Stimulated activated CD4-positive, alpha-beta T cell treated with anti-CD3 and anti-CD28 coated beads, Interleukin-1b, Interleukin-23, amount 100 ng/mL, for 48 hours (primary cell): ENCODE measurements around the gene COL6A1.
A peak's percentile ranks its signal among the peaks of the same experiment; 100 is the strongest.

Source experiments
- DNase-seq: peaks from one replicate; pipeline ENCODE4 v3.0.0-alpha.2; 2020

COL6A1 gene, protein sequence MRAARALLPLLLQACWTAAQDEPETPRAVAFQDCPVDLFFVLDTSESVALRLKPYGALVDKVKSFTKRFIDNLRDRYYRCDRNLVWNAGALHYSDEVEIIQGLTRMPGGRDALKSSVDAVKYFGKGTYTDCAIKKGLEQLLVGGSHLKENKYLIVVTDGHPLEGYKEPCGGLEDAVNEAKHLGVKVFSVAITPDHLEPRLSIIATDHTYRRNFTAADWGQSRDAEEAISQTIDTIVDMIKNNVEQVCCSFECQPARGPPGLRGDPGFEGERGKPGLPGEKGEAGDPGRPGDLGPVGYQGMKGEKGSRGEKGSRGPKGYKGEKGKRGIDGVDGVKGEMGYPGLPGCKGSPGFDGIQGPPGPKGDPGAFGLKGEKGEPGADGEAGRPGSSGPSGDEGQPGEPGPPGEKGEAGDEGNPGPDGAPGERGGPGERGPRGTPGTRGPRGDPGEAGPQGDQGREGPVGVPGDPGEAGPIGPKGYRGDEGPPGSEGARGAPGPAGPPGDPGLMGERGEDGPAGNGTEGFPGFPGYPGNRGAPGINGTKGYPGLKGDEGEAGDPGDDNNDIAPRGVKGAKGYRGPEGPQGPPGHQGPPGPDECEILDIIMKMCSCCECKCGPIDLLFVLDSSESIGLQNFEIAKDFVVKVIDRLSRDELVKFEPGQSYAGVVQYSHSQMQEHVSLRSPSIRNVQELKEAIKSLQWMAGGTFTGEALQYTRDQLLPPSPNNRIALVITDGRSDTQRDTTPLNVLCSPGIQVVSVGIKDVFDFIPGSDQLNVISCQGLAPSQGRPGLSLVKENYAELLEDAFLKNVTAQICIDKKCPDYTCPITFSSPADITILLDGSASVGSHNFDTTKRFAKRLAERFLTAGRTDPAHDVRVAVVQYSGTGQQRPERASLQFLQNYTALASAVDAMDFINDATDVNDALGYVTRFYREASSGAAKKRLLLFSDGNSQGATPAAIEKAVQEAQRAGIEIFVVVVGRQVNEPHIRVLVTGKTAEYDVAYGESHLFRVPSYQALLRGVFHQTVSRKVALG

DNA sequence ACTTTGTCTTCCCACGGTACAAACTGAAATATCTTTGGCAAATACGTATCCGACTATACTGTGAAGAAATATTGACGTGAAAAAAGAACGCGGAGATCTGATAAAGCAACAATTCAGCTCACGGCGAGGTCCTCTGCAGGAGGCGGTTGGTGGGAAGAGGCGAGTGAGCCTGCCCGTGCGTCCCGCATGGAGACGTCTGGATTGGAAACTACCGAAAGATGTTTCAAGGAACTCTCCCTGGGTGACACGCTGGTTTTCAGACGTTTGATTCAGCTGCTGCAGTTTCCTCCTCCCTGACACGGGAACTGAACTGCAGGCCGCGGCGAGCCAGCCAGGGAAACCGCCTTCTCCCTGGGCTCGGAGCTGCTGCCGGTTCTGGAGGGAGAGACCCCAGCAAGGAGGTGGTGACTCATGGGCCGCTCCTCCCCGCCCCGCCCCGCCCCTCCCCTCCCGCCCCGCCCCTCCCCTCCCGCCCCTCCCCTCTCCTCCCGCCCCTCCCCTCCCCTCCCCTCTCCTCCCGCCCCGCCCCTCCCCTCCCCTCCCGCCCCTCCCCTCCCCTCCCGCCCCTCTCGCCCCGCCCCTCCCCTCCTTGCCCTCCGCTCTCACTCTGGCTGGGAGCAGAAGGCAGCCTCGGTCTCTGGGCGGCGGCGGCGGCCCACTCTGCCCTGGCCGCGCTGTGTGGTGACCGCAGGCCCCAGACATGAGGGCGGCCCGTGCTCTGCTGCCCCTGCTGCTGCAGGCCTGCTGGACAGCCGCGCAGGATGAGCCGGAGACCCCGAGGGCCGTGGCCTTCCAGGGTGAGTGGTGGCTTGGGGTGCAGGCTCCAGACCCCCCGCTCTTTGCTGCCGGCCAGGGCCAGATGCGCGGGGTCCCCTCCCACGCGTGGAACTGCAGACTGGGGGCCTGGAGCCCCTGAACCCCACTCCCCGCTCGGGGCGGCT is at the start of gene COL6A1:
Gene COL6A1, plus strand, starts transcription at position 620 of the 941 bp plus-strand sequence. Its CDS starts 81 bp downstream, at position 701.
- peak; percentile 46 for DNase-seq

DNA sequence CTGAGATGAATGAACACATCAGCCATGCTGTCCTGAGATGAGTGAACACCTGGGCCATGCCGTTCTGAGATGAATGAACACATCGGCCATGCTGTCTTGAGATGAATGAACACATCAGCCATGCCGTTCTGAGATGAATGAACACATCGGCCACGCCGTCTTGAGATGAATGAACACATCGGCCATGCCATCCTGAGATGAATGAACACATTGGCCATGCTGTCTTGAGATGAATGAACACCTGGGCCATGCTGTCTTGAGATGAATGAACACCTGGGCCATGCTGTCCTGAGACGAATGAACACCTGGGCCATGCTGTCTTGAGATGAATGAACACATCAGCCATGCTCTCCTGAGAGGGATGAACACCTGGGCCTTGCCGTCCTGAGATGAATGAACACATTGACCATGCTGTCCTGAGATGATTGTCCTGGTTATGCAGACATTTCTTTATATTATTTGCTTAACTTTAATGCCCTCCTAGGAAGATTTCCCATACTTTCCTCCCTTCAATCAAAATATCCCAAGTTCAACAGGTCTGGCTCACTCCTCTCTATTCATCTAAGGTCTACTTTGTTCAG is 48.6 kb upstream of the COL6A1 start:
- peak; percentile 58 for DNase-seq

DNA sequence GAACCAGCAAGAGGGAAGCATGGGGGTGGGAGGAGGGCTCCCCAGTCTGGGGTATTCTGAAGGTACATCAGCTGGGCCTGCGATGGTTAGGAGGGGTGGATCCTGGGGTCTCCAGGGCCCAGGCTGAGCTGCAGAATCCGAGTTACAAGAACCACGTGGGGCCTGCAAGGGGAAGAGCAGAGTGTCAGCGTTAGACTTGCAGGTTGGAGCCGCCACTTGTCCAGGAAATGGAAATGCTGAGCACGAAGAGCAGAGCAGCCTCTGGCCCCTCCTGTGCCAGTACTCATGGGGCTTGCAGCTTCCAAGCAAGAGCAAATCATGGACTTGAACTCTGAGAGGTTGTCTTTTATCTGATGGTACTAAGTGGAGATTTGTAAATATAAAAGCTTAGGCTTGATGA is 47.5 kb upstream of the COL6A1 start:
- DNase-seq, result no peak

DNA sequence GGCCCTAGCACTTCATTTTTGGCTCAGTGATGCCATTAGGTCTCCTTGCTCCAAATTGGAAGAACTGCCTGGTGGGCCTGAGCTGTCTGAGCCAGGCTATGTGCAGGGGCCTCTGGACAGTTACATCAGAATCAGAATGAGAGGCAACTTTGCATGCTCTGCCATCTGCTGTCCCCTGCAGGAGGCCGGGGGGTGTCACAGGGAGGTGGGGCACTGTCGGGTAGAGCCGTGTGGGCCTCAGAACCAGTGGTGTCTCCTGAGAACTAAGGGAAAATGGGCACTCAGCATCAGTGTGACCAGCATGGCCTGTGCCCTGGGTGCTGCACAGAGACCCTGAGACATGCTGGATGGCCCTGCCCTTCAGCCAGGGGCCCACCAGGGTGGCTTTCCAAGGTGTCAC is 47.0 kb upstream of the COL6A1 start:
- no peak for DNase-seq

DNA sequence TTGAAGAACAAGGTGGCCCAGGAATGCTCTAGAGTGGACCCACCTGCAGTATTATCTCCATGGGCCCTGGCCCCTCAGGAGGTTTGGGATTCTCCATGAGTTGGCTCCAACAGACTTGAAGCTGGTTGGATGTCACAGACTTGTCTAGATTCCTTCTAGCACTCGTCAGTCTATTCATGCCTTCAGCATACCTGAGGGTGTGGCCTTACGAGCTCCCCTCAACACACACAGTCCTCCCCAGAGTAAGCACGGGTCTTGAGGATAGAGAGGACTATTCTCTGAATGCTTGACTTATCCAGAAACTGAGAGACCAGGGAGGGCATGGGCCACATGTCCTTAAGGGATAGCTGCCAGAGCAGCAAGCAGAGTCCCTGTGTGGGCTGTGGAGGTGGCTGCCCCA is 45.9 kb upstream of the COL6A1 start:
- no peak for DNase-seq

DNA sequence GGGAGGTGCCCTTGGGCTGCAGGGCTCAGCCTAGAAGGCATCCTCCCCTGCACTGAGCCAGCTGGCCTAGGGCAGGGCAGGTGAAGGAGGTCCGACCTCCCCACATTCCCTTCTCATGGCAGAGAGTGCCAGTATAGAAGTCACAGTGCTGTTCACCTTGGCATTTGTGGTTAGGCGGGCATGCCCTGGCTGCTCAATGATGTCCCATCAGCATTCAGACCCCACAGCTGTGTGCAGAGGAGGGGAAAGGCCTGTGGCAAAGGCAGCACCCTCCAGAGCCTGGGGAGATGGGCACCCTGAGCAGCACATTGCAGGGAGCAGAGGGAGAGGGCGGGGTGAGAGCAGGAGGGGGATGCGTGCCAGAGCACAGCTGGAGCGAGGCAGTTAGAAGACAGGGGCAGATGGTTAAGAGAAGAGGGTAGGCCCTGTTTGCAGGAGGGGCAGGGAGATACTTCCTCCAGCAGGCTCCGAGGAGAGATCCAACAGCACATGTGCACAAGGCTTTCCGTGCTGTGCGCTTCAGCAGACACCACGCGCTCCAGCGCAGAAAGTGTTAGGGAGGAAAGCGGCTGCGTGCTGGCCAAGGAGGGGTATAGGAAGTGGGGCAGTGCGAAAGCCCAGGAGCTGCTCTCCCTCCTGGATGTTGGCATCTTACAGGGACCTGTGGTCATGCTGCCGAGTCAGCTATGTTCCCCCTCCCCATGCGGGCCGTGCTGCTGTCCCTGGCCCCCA is 43.7 kb upstream of the COL6A1 start:
- DNase-seq, result no peak

DNA sequence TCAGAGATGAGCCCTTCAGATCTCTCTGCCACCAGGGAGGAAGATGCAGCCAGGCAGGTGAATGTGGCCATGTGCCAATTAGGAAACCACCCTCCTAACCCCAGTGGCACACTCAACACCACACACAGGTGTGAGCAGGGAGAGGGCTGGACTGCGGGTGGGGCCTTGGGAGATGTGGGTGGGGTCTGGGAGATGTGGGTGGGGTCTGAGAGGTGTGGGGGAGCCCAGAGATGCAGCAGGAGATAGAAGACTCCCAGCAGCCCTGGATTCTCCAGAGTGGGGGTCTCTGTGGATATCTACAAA is 43.2 kb upstream of the COL6A1 start:
- no peak for DNase-seq

DNA sequence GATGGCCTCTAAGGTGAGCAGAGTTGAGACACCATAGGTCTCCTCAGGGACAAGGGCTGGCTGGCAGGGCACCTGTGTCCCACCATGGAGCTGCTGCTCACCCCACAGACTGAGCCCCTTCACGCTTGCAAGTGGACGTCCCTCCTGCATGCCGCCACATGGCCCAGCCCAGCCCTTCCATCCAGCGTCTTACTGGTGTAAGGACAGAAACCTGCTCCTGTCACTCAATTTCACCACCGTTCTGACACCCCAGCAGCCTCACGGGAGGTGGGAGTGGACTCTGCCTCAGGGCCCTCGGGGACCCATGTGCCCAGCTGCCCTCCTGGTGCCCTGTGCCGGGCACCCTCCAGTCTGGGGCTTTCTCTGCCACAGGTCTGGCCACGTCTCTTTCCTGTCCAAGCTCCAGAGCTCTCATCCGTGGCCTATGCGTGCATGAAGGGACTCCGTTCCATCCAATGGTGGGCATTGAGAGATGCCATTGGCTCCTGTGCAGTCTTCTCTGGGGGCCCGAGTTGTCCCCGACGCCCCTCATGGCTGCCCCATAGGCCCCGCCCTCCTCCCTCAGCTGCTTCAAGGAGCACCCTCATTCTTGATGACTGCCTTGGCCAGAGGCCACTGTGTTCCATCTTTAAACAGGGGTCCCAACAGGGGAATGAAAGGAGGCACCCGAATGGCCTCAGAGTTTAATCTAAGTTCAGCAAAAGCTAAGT is 42.6 kb upstream of the COL6A1 start:
- DNase-seq, result no peak

DNA sequence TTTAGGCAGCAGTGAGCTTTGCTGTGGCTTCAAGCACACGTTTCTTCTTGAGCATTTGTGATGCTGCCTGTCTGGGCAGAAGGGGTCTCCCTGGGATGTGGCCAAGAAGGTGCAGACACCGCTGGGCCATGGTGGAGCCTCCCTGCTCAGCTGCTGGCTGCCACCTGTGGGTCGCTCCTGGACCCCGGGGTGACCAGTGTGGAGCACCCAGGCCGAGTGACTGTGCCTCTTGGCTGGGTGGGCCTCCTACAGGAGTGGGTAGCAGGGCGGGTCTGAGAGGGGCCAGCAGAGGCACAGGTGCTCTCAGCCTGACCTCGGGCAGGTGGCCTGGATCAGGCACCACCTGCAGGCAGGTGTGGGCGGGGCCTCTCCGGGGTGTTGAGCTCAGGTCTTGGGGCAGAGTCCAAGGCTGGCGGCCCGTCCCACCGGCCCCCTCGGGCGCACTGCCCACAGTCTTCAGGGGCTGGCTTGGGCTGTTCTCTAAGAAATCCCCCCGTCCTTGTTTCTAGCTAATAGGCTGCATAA is 42.0 kb upstream of the COL6A1 start:
- no peak for DNase-seq

DNA sequence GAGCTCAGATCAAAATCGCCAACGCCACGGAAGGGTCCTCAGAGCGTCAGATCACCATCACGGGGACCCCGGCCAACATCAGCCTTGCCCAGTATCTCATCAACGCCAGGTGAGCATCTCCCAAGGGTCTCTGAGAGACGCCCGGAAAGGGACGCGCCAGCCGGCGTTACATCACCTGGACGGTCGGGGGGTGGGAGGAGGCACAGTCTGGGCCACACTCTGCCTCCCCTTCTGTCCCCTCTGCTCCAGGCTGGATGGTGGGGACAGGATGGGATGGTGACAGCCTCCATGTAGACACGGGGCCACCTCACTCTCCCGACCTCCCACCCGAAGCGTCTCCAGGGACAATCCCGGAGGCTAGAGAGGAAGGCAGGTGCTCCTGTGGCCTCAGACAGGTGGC is 41.5 kb upstream of the COL6A1 start:
- no peak for DNase-seq

DNA sequence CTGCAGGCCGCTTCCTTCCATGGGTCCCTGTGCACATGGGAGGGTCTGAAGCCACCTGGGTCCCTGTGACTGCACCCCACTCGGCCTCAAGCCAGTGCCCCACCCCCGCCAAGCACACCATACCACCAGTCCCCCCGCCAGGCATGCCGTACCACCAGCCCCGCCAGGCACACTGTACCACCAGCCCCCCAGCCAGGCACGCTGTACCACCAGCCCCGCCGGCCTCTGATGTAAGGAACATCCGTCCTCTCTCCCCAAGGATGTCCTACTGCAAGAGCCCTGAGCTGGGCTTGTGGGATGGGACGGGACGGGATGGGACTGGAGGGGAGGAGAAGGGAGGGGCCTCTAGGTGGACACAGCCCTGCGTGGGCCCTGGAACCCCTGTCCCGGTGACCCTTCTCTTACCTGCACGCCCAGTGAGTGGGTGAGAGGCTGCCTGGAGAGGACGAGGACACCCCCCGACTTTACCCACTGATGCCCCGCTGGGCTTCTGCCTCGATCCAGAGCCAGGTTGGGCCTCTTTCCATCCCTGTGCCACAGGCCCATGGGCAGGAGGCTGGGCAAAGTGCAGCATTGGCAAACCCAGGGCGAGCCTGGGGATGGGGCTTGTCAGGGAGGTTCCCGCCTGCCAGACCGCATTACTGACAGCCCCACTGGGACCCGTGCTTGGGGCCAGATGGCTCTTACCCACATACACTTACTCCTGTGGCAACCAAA is 40.8 kb upstream of the COL6A1 start:
- DNase-seq, result no peak

DNA sequence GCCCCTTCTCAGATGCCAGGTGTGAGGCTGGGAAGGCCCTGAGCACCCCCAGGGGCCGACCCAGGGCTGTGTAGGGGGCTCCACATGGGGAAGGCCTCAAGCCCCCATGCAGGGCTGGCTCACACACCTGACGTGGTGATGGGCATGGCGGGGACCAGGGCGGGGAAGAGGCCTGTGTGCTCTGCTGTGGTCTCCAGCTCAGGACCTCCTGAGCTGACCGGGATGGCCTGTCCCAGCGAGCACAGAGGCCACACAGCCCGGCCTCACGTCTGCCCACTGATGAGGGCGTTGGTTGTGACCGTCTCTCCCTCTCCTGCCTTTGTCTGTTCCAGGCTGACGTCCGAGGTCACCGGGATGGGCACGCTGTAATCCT is 40.2 kb upstream of the COL6A1 start:
- DNase-seq, result no peak

DNA sequence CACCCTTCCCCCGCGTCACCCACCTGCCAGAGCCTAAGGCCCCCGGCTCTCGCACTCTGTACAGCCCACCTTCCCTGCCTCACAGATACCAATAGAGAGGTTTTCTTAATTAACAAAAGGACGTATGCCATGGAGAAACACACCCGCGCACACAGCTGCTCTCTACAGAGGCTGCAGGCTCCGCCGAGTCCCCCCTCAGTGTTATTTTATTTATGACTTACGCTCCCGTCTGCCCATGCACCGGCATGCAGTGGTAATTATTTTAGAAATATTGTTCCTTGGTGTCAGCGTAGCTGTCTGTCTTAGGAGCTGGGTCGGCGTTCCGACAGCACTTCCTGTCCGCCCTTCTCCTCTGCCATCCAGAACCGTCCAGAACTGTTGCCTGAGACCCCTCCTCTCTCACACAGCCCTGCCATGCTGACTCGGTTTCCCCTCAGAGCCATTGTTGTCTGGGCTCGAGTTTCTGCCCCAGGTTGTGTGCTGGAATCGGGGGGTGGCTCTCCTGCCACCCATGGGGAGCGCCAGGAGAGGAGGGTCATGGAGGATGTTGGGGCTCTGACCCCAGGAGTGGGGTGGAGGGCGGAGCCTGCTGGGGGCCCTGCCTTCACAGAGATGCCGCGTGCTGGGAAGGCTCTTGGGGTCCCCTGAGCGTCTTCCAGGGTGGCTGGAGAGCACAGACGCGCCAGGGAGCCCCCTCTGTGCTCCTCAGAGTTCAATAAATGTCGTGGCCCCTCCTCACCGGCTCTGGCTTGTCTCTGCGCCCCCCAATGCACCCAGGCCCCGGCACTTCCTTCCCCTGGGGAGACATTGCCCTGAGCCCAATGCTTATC is 39.6 kb upstream of the COL6A1 start:
- no peak for DNase-seq

DNA sequence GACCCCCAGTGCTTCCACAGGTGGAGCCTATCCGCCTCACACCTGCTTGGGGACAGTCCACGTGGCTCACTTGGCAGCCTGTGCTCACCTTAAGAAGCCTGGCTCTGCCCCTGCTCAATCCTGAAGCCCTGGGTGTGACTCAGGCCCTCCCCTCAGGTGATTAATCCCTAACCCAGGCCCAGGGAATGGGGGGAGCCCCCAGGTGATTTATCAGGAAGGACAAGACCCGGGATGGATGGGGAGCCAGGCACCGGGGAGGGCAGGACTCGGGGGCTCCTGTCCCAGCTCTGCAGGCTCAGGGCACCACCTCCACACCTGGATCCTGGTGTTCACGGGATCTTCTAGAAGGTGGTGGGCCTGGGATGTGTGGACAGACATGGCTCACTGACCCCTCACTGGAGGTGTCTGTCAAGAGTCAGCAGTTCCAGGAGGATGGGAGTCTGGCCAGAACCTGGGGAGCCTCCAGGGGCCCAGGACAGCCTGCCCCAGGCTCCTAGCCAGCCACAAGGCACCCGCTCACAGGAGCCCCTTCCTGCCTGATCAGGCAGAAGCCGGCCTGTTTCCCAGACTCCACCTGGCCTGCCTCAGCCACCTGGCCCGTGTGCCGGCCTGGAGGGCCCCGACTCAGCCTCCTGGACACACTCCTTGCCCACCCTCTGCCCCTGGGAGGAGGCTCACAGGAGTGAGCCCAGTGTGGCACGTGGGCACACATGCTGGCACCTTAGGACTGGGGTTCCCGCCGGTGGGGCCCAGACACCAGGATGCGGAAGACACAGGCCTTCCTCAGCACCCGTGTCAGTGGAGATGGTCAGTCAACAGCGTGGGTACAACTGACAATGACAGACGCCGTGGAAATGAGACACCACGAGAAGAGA is 38.6 kb upstream of the COL6A1 start:
- no peak for DNase-seq

DNA sequence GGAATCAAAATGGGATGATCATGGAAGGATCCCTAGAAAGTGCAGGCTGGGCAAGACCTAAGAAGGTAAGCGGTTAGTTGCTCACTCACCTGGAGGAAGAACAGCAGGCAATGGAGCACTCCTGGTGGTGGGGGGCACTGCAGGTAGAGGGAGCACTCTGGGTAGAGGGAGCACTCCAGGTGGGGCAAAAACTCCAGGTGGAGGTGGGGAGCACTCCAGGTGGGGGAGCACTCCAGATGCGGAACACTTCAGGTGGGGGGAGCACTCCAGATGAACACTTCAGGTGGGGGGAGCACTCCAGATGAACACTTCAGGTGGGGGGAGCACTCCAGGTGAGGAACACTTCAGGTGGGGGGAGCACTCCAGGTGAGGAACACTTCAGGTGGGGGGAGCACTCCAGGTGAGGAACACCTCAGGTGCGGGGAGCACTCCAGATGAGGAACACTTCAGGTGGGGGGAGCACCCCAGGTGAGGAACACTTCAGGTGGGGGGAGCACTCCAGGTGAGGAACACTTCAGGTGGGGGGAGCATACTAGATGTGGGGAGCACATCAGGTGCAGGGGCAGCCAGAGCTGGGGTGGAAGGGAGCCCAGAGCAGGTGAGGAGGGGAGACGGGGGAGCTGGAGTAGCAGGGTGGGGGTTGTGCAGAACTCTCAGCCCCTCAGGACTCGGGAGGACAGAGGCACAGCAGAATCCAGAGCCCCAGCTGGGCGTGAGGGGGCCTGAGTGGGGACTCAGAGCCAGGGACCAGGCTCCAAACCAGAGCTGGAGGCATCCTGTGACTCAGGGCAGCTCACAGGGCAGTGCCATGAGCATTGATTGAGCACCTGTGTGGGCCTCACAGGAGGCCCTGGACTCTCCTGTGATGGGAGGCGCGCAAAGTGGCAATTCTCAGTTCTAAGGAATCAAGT is 37.7 kb upstream of the COL6A1 start:
- no peak for DNase-seq

DNA sequence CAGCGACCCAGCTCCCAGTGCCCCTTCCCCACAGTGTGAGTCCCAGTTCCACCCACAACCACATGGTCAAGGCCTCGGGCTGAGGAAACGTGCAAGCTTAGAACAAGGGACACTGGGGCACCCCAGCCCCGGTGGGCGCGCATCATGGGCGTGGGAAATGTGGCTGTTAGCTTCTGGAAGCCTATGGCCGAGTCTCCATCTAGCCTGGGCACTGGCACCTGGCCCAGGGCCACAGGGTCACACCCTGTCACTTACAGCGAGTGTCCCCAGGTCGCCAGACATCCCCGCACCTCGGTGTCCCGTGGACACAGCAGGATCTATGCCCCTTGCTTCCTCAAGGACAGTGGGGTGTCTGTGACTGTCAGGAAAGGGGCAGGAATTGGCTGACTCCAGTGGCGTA is 37.0 kb upstream of the COL6A1 start:
- DNase-seq, result no peak
